Cardiac muscle cell (in vitro differentiated cells and primary cell): ENCODE measurements around the gene C6orf62. TPM values are rescaled to one million over a fixed set of nuclear protein-coding genes. Genes with fewer than 3 reads are reported as not detected.
"Not testable (repeated sequence)": the region's sequence is repeated elsewhere in the genome, so short reads cannot be mapped to it uniquely, and the experiment has no call there.

ENCODE experiments used
- DNase-seq, 2 donors: peaks; one replicate each; pipeline versions ENCODE4 v3.0.0 to v3.0.0-alpha.2; 2010 to 2017; ENCODE audit warnings: low read depth in 1 of 2, low spot score in 1 of 2
- H3K27ac ChIP-seq: fragments of 200-600 bp; sonication (generic); 2 replicates; pipeline ENCODE4 v1.5.1; 2016
- H3K27me3 ChIP-seq: fragments of 200-600 bp; sonication (generic); 2 replicates; pipeline ENCODE4 v1.6.0; 2016; ENCODE audit warnings: control low read depth
- H3K36me3 ChIP-seq: fragments of 200-600 bp; sonication (generic); 2 replicates; pipeline ENCODE4 v1.5.1; 2016; ENCODE audit warnings: control low read depth
- H3K4me1 ChIP-seq: fragments of 200-600 bp; sonication (generic); 2 replicates; pipeline ENCODE4 v1.8.1; 2017; ENCODE audit warnings: low read depth, mild to moderate bottlenecking, mixed run types
- H3K4me3 ChIP-seq: fragments of 200-600 bp; sonication (generic); 2 replicates; pipeline ENCODE4 v1.5.1; 2016; ENCODE audit warnings: mild to moderate bottlenecking
- H3K9me3 ChIP-seq: fragments of 200-600 bp; sonication (generic); 2 replicates; pipeline ENCODE4 v1.5.1; 2017; ENCODE audit warnings: low read depth, mild to moderate bottlenecking, control low read depth
- polyA plus RNA-seq: library from polyadenylated mRNA; unstranded; fragments of >200 nt; fragmentation: Nextera tagmentation; extraction: Ambion mirVana; gene quantifications from 2 replicates; pipeline ENCODE4 v1.2.1, GENCODE V29; 2016
- total RNA-seq: library from RNA; depleted of rRNA; stranded (reverse); fragments of >200 nt; gene quantifications from 2 replicates; pipeline ENCODE4 v1.2.3, GENCODE V29; 2016
- TF ChIP-seq, protein P1 (sequence below): IDR thresholded peaks from 2 replicates; pipeline ENCODE4 v1.5.1; 2012; ENCODE audit warnings: low read depth, mild to moderate bottlenecking, low read length

The C6orf62 gene
- 52.7 and 59.7 TPM in 2 replicates for total RNA-seq
- polyA plus RNA-seq = 52.8 and 59.6 TPM in 2 replicates

DNA sequence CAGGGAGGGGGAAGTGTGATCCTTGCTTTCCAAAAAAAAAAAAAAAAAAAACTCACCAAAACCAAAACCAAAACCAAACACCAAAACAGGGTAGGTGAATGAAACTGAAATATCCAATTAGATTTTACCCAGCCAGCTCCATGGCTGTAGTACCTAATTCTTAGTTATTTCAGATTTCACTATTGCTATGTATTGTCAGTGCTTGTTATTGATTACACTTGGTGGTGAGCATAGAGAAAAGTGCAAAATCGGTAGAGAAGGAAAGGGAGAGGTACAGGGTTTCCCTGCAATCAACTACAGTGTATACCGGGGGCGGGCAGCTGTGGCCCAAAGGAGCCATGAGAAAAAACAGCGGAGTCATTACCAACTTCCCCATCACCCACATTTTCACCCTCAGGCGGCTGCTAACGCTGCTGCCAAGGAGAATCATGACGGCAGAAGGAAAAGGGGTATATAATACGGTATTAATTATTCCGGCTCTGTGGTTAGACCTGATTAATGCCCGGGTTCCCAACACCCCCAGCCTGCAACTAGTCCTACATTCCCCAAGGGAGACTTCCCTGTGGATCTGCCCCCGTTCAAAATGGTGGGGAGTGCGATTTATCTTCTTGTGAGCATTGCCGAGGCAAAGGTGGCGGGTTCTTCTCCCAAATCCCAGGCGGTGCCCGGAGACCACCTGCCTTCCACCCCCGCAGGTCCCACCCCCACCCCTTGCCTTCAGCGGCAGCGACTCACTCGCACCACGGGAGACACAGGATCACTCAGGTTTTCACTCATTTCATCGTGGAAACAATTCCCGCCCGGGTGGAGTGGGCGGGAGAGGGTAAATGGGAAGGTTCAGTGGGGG lies at the start of gene C6orf62:
TSS of gene C6orf62 (minus strand) at position 30 of the 847 bp plus-strand sequence. CDS start 486 bp downstream, outside the sequence.
- peaks cover 10% of the 10 kb centered on the region for H3K4me1 ChIP-seq
- H3K27me3 ChIP-seq = no peaks in the 10 kb centered on the region
- H3K9me3 ChIP-seq = no peaks in the 10 kb centered on the region
- TF ChIP-seq, protein P1, sequence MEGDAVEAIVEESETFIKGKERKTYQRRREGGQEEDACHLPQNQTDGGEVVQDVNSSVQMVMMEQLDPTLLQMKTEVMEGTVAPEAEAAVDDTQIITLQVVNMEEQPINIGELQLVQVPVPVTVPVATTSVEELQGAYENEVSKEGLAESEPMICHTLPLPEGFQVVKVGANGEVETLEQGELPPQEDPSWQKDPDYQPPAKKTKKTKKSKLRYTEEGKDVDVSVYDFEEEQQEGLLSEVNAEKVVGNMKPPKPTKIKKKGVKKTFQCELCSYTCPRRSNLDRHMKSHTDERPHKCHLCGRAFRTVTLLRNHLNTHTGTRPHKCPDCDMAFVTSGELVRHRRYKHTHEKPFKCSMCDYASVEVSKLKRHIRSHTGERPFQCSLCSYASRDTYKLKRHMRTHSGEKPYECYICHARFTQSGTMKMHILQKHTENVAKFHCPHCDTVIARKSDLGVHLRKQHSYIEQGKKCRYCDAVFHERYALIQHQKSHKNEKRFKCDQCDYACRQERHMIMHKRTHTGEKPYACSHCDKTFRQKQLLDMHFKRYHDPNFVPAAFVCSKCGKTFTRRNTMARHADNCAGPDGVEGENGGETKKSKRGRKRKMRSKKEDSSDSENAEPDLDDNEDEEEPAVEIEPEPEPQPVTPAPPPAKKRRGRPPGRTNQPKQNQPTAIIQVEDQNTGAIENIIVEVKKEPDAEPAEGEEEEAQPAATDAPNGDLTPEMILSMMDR = no peak
- peak within 1 kb of the TSS; percentile 85 for H3K4me3 ChIP-seq
- peaks cover 15% of the 10 kb centered on the region for H3K36me3 ChIP-seq
- peak within 1 kb of the TSS; percentile 98 for H3K27ac ChIP-seq
- peak; percentile 25 to 36 for DNase-seq

DNA sequence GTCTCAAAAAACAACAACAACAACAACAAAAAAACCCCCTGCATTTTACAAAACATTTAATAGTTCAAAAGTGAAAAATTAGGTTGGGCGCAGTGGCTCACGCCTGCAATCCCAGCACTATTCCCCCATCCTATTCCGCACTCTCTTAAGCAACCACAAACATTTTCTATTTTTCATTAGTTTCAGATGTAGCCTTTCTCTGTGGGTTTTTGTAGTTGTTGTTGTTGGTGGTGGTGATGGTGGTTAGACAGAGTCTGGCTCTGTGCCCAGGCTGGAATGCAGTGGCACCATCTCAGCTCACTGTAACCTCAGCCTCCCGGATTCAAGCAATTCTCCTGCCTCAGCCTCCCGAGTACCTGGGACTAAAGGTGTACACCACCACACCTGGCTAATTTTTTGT lies 49.4 kb upstream of the C6orf62 start:
- Histone ChIP-seq H3K27me3 (no peaks in the 10 kb centered on the region), H3K9me3 (no peaks in the 10 kb centered on the region), H3K4me3 (no peak overlapping the region), H3K36me3 (no peaks in the 10 kb centered on the region), H3K27ac (no peak overlapping the region), H3K4me1 (peaks cover 14% of the 10 kb centered on the region)
- TF ChIP-seq, protein P1 = no peak
- DNase-seq = peak in 1 of 2 donors; percentile 46

DNA sequence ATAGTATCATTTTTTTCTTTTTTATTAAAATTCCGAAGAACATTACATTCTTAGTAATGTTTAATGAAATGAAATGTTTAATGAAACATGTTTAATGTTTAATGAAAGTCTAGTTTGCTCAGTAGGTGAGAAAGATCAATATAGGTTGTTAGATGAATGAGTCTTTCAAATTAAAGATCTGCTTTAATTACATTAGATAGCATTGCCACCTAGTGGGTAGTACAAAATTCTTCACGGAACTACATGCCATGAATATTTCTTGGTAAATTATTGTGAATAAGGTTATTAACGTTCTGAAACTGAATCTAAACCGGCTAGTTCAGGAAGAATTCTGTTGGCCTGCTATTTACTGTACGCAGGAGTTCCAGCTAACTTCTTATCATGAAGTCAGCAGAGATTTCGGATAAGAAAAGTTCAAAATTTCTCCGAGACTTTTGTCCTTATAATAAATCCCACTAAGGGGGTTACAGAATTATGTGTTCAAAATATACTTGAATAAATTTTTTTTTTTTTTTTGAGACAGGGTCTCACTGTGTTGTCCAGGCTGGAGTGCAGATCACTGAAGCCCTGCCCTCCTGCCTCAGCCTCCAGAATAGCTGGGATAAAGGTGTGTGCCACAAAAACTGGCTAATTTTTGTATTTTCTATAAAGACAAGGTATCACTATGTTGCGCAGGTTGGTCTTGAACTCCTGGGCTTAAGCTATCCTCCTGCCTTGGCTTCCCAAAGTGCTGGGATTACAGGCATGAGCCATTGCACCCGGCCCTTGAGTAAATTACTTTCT lies 47.9 kb upstream of the C6orf62 start:
- TF ChIP-seq, protein P1 = peak; percentile 44
- no peaks in the 10 kb centered on the region for H3K36me3 ChIP-seq
- H3K9me3 ChIP-seq = no peaks in the 10 kb centered on the region
- no peaks in the 10 kb centered on the region for H3K27me3 ChIP-seq
- peak; percentile 19 to 56 for DNase-seq
- H3K27ac ChIP-seq = no peak overlapping the region
- peaks cover 18% of the 10 kb centered on the region for H3K4me1 ChIP-seq
- H3K4me3 ChIP-seq = no peak overlapping the region

DNA sequence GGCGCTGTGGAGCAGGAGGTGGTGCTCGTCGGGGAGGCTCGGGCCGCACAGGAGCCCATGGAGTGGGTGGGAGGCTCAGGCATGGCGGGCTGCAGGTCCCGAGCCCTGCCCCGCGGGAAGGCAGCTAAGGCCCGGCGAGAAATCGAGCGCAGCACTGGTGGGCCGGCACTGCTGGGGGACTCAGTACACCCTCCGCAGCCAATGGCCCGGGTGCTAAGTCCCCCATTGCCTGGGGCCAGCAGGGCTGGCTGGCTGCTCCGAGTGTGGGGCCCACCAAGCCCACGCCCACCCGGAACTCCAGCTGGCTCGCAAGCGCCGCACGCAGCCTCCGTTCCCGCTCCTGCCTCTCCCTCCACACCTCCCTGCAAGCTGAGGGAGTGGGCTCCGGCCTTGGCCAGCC lies 47.0 kb upstream of the C6orf62 start:
- peaks cover 18% of the 10 kb centered on the region for H3K4me1 ChIP-seq
- H3K36me3 ChIP-seq, DNase-seq, H3K27ac ChIP-seq, H3K27me3 ChIP-seq, H3K4me3 ChIP-seq, H3K9me3 ChIP-seq: not testable (repeated sequence)

DNA sequence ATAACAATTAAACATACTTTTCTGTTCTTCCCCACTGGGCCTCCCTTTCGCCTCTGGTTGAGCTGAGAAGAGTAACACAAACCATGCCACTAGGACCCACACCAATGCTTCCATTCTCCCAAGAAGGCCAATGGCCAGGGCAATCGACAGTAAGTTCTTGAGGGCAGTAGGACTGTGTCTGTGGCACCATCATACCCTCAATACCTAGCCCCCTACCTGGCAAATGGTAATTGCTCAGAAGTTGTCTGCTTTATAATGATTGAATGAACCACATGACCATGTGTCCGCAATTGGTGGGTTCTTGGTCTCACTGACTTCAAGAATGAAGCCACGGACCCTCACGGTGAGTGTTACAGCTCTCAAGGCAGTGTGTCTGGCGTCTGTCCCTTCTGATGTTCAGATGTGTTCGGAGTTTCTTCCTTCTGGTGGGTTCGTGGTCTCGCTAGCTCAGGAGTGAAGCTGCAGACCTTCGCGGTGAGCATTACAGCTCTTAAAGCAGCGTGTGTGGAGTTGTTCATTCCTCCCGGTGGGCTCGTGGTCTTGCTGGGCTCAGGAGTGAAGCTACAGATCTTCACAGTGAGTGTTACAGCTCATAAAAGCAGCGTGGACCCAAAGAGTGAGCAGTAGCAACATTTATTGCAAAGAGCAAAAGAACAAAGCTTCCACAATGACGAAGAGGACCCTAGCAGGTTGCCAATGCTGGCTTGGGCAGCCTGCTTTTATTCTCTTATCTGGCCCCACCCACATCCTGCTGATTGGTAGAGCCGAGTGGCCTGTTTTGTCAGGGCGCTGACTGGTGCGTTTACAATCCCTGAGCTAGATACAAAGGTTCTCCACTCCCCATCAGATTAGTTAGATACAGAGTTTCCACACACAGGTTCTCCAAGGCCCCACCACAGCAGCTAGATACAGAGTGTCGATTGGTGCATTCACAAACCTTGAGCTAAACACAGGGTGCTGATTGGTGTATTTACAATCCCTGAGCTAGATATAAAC lies 46.2 kb upstream of the C6orf62 start:
- Histone ChIP-seq H3K27ac (peak overlapping the region; percentile 79), H3K4me1 (peaks cover 18% of the 10 kb centered on the region)
- not testable (repeated sequence) for H3K27me3 ChIP-seq, H3K4me3 ChIP-seq, H3K36me3 ChIP-seq, H3K9me3 ChIP-seq, DNase-seq

DNA sequence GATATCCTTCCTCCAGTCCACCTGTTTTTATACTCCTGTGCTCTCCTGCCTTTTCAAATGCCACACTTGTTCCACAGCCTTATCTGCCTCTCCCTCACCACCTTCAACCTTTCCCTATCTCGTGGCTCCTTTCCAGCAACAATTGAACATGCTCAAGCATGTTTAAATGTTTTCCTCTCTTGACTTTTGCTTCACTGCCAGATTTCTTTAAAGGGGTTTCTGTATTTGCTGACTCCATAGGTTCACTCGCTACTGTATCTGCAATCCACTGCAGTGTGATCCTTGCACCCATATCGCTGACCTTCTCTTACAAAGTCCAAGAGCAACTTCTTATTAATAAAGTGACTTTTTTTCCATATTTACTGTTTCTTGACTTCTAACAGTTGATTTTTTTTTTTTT lies 44.6 kb upstream of the C6orf62 start:
- H3K4me1 ChIP-seq = peaks cover 18% of the 10 kb centered on the region
- no peaks in the 10 kb centered on the region for H3K27me3 ChIP-seq
- no peaks in the 10 kb centered on the region for H3K9me3 ChIP-seq
- TF ChIP-seq, protein P1 = no peak
- DNase-seq = peak in 1 of 2 donors; percentile 84
- H3K27ac ChIP-seq = peak overlapping the region; percentile 79
- no peaks in the 10 kb centered on the region for H3K36me3 ChIP-seq
- H3K4me3 ChIP-seq = no peak overlapping the region
